Measurements from ENCODE around the gene ZBTB7B. TPM values are rescaled to one million over a fixed set of nuclear protein-coding genes. Genes with fewer than 3 reads are reported as not detected.

Gene ZBTB7B
- total RNA-seq, 2 experiments from 2014 or later, result 22.8 to 25.1 TPM

GRCh38 chr1:154990276-154990675, 12.3 kb upstream of the ZBTB7B start:
- no peak overlapping the region for H3K4me3 Mint-ChIP-seq
- no peak for DNase-seq
- H3K4me1 Mint-ChIP-seq (ENCODE audit: low read depth), result peaks cover 16% of the 10 kb centered on the region
- ChIA-PET POLR2A (interaction anchor here (0.7 kb wide), 1 partner anchor 27 kb away, joined by 3 read pairs; no protein-coding TSS in a partner anchor), CTCF (interaction anchor here (1.3 to 1.7 kb wide), 2 partner anchors 9 to 27 kb away, joined by 3 to 6 read pairs; no protein-coding TSS in a partner anchor)
- Histone ChIP-seq H3K9me3 (ENCODE audit: control insufficient read depth in 1 of 2, insufficient read depth in 1 of 2, low read length in 2 of 2) (no peaks in the 10 kb centered on the region), H3K4me3 (ENCODE audit: low read length) (no peak overlapping the region), H3K4me1 (ENCODE audit: insufficient read depth, low read length) (peaks cover 26% of the 10 kb centered on the region), H3K36me3 (ENCODE audit: insufficient read depth, low read length) (peaks cover 50% of the 10 kb centered on the region), H3K27ac (ENCODE audit: low read depth in 1 of 2, low read length in 2 of 2) (no peak overlapping the region), H3K27me3 (ENCODE audit: control insufficient read depth in 1 of 2, insufficient read depth in 2 of 2, low read length in 2 of 2) (no peaks in the 10 kb centered on the region)
- no peak for TF ChIP-seq CTCF (IDR thresholded peaks at IDR 0.05)
- ATAC-seq (ENCODE audit: poor library complexity), result no peak
- H3K9me3 Mint-ChIP-seq, result no peaks in the 10 kb centered on the region
- H3K27ac Mint-ChIP-seq, result no peak overlapping the region
- intact Hi-C loops (cut with DNase I, micrococcal nuclease), result no loop called here
- no peaks in the 10 kb centered on the region for H3K27me3 Mint-ChIP-seq
- H3K36me3 Mint-ChIP-seq (ENCODE audit: low read depth), result peaks cover 33% of the 10 kb centered on the region

GRCh38 chr1:154992721-154993571, 9.7 kb upstream of the ZBTB7B start:
- Histone ChIP-seq H3K4me1 (ENCODE audit: insufficient read depth, low read length) (peaks cover 33% of the 10 kb centered on the region), H3K36me3 (ENCODE audit: insufficient read depth, low read length) (peaks cover 39% of the 10 kb centered on the region), H3K27ac (ENCODE audit: low read depth in 1 of 2, low read length in 2 of 2) (no peak overlapping the region), H3K27me3 (ENCODE audit: control insufficient read depth in 1 of 2, insufficient read depth in 2 of 2, low read length in 2 of 2) (no peaks in the 10 kb centered on the region), H3K4me3 (ENCODE audit: low read length) (no peak overlapping the region), H3K9me3 (ENCODE audit: control insufficient read depth in 1 of 2, insufficient read depth in 1 of 2, low read length in 2 of 2) (no peaks in the 10 kb centered on the region)
- H3K27ac Mint-ChIP-seq, result no peak overlapping the region
- H3K27me3 Mint-ChIP-seq, result no peaks in the 10 kb centered on the region
- DNase-seq (no peak), ATAC-seq (ENCODE audit: poor library complexity) (no peak)
- peaks cover 26% of the 10 kb centered on the region for H3K36me3 Mint-ChIP-seq (ENCODE audit: low read depth)
- intact Hi-C loops (cut with DNase I, micrococcal nuclease), result no loop called here
- TF ChIP-seq CTCF (IDR thresholded peaks at IDR 0.05), result no peak
- ChIA-PET POLR2A (interaction anchor here (1.0 to 2.5 kb wide), 4 partner anchors 8 to 38 kb away, joined by 3 to 19 read pairs (median 12); partner anchors contain the start of genes FLAD1 and PBXIP1), CTCF (interaction anchor here (1.3 to 13.2 kb wide), 2 partner anchors 9 to 26 kb away, joined by 3 to 159 read pairs; no protein-coding TSS in a partner anchor)
- H3K9me3 Mint-ChIP-seq, result no peaks in the 10 kb centered on the region
- H3K4me3 Mint-ChIP-seq, result no peak overlapping the region
- peaks cover 33% of the 10 kb centered on the region for H3K4me1 Mint-ChIP-seq (ENCODE audit: low read depth)

GRCh38 chr1:154993572-154994268, 8.9 kb upstream of the ZBTB7B start, which contains the start of gene LENEP:
Gene LENEP, plus strand, starts transcription at chr1:154993586. Its CDS starts 22 bp downstream, at chr1:154993608.
- Histone ChIP-seq H3K36me3 (ENCODE audit: insufficient read depth, low read length) (peaks cover 31% of the 10 kb centered on the region), H3K27ac (ENCODE audit: low read depth in 1 of 2, low read length in 2 of 2) (no peak within 1 kb of the TSS), H3K9me3 (ENCODE audit: control insufficient read depth in 1 of 2, insufficient read depth in 1 of 2, low read length in 2 of 2) (no peaks in the 10 kb centered on the region), H3K27me3 (ENCODE audit: control insufficient read depth in 1 of 2, insufficient read depth in 2 of 2, low read length in 2 of 2) (no peaks in the 10 kb centered on the region), H3K4me3 (ENCODE audit: low read length) (no peak within 1 kb of the TSS), H3K4me1 (ENCODE audit: insufficient read depth, low read length) (peaks cover 32% of the 10 kb centered on the region)
- Mint-ChIP-seq H3K4me3 (no peak within 1 kb of the TSS), H3K27ac (no peak within 1 kb of the TSS), H3K9me3 (no peaks in the 10 kb centered on the region), H3K4me1 (ENCODE audit: low read depth) (peaks cover 34% of the 10 kb centered on the region), H3K27me3 (no peaks in the 10 kb centered on the region), H3K36me3 (ENCODE audit: low read depth) (peaks cover 18% of the 10 kb centered on the region)
- ChIA-PET CTCF (interaction anchor here (1.3 to 13.2 kb wide), 2 partner anchors 10 to 25 kb away, joined by 3 to 159 read pairs; no protein-coding TSS in a partner anchor), POLR2A (interaction anchor here (1.0 to 2.5 kb wide), 5 partner anchors 10 to 38 kb away, joined by 3 to 19 read pairs (median 7); partner anchors contain the start of genes CKS1B, FLAD1 and PBXIP1)
- ATAC-seq (ENCODE audit: poor library complexity) (no peak), DNase-seq (no peak)
- intact Hi-C loops (cut with DNase I, micrococcal nuclease), result no loop called here
- TF ChIP-seq CTCF (IDR thresholded peaks at IDR 0.05), result no peak

All from CD4-positive, alpha-beta T cell (primary cell).